Tibial nerve (tissue), 4 donors: ENCODE data around the gene RIN3. TPM values are rescaled to one million over a fixed set of nuclear protein-coding genes. Genes with fewer than 3 reads are reported as not detected.
A peak's percentile ranks its signal among the peaks of the same experiment; 100 is the strongest.

ENCODE experiments used
- DNase-seq, 2 donors: peaks; one replicate each; pipeline ENCODE4 v3.0.0-alpha.2; 2019; ENCODE audit warnings: low spot score in 2 of 2
- H3K27ac ChIP-seq, 4 donors: fragments of 200-600 bp; sonication (generic) in 3 of 4; one replicate each; pipeline ENCODE4 v1.5.1; 2017 to 2019; ENCODE audit warnings: mild to moderate bottlenecking in 1 of 4
- H3K27me3 ChIP-seq, 2 donors: fragments of 200-600 bp; sonication (generic) in 1 of 2; one replicate each; pipeline versions ENCODE4 v1.5.1 to v1.6.0; 2017 to 2019
- H3K36me3 ChIP-seq, 3 donors: fragments of 200-600 bp; sonication (generic); one replicate each; pipeline ENCODE4 v1.5.1; 2018 to 2019
- H3K4me1 ChIP-seq, 4 donors: fragments of 200-600 bp; sonication (generic) in 3 of 4; one replicate each; pipeline ENCODE4 v1.5.1; 2017 to 2019
- H3K4me3 ChIP-seq, 4 donors: fragments of 200-600 bp; sonication (generic) in 3 of 4; one replicate each; pipeline ENCODE4 v1.5.1; 2017 to 2019; ENCODE audit warnings: mild to moderate bottlenecking in 1 of 4, moderate library complexity in 1 of 4
- H3K9me3 ChIP-seq, 4 donors: fragments of 200-600 bp; sonication (generic) in 3 of 4; one replicate each; pipeline ENCODE4 v1.5.1; 2017 to 2019
- CTCF ChIP-seq, 5 experiments: fragments of 200-600 bp in 3 of 5; fragments of 450-650 bp in 2 of 5; sonication (generic) in 3 of 5; IDR thresholded peaks; one replicate each; pipeline ENCODE4 v1.5.1; 2016 to 2019; ENCODE audit warnings: antibody characterized with exemption in 5 of 5, mild to moderate bottlenecking in 3 of 5, moderate library complexity in 2 of 5
- EP300 ChIP-seq, 2 donors: sonication (generic); formaldehyde crosslinking; IDR thresholded peaks; one replicate each; pipeline ENCODE4 v1.6.1; 2017; ENCODE audit warnings: antibody characterized with exemption in 2 of 2, mild to moderate bottlenecking in 1 of 2
- POLR2A ChIP-seq, 2 donors: fragments of 450-650 bp; IDR thresholded peaks; one replicate each; pipeline ENCODE4 v1.6.1; 2017; ENCODE audit warnings: antibody characterized with exemption in 2 of 2, mild to moderate bottlenecking in 2 of 2, moderate library complexity in 2 of 2
- WGBS, 2 donors: methylation state at CpG; one replicate each; pipeline ENCODE4 v1.1.5; 2018; 5-methylcytosine and 5-hydroxymethylcytosine counted together
- total RNA-seq, 4 donors: library from RNA; depleted of rRNA; stranded (reverse); fragments of >200 nt; gene quantifications; one replicate each; pipeline ENCODE4 v1.1.0, GENCODE V29; 2016

The RIN3 gene
- total RNA-seq, 4 donors from 2014 or later: 14.2 to 34.2 (median 15.5) TPM

GRCh38 chr14:92724516-92725340 lies 211.1 kb downstream of the RIN3 start:
- TF ChIP-seq EP300 (IDR thresholded peaks at IDR 0.05): peak; percentile 74 to 91
- TF ChIP-seq CTCF (IDR thresholded peaks at IDR 0.05): no peak
- TF ChIP-seq POLR2A (IDR thresholded peaks at IDR 0.05): no peak
- Histone ChIP-seq H3K27me3 (no peaks in the 10 kb centered on the region), H3K36me3 (peaks cover 0 to 16% (median 0%) of the 10 kb centered on the region in 3 donors), H3K9me3 (no peaks in the 10 kb centered on the region), H3K4me1 (peaks cover 0 to 18% (median 9%) of the 10 kb centered on the region in 4 donors), H3K27ac (peak overlapping the region in 1 of 4 donors; percentile 36), H3K4me3 (no peak overlapping the region)
- DNase-seq: no peak
- WGBS, 2 donors: 85 to 89% methylated on average over 14 of the region's 14 CpGs

- no peak for DNase-seq
These were observed 212.8 kb downstream of the RIN3 start for GRCh38 chr14:92726135-92726932.

GRCh38 chr14:92726933-92727262 lies 213.3 kb downstream of the RIN3 start:
- TF ChIP-seq POLR2A (IDR thresholded peaks at IDR 0.05) (no peak), EP300 (IDR thresholded peaks at IDR 0.05) (no peak), CTCF (IDR thresholded peaks at IDR 0.05) (no peak)
- H3K27ac ChIP-seq: peak overlapping the region in 2 of 4 donors; percentile 44 to 64
- no peaks in the 10 kb centered on the region for H3K9me3 ChIP-seq
- H3K4me1 ChIP-seq: peaks cover 0 to 6% (median 2%) of the 10 kb centered on the region in 4 donors
- no peak overlapping the region for H3K4me3 ChIP-seq
- peaks cover 0 to 28% (median 3%) of the 10 kb centered on the region in 3 donors for H3K36me3 ChIP-seq
- no peak for DNase-seq
- no peaks in the 10 kb centered on the region for H3K27me3 ChIP-seq
- WGBS, 2 donors: 82 to 89% methylated on average over 8 of the region's 8 CpGs

More at GRCh38 chr14:92726135-92726932, 212.8 kb downstream of the RIN3 start:
- H3K4me1 ChIP-seq: peaks cover 0 to 6% (median 2%) of the 10 kb centered on the region in 4 donors
- H3K27me3 ChIP-seq: no peaks in the 10 kb centered on the region
- no peaks in the 10 kb centered on the region for H3K9me3 ChIP-seq
- peaks cover 0 to 22% (median 0%) of the 10 kb centered on the region in 3 donors for H3K36me3 ChIP-seq
- H3K4me3 ChIP-seq: no peak overlapping the region
- no peak for TF ChIP-seq EP300 (IDR thresholded peaks at IDR 0.05)
- no peak for TF ChIP-seq CTCF (IDR thresholded peaks at IDR 0.05)
- no peak for TF ChIP-seq POLR2A (IDR thresholded peaks at IDR 0.05)
- WGBS, 2 donors: 86 to 88% methylated on average over 12 of the region's 12 CpGs
- peak overlapping the region in 3 of 4 donors; percentile 42 to 64 (median 44) for H3K27ac ChIP-seq

GRCh38 chr14:92728759-92729364 lies 215.3 kb downstream of the RIN3 start:
- H3K36me3 ChIP-seq: peaks cover 0 to 42% (median 5%) of the 10 kb centered on the region in 3 donors
- DNase-seq: no peak
- no peak overlapping the region for H3K4me3 ChIP-seq
- peaks cover 0 to 6% (median 2%) of the 10 kb centered on the region in 4 donors for H3K4me1 ChIP-seq
- H3K9me3 ChIP-seq: no peaks in the 10 kb centered on the region
- H3K27ac ChIP-seq: no peak overlapping the region
- H3K27me3 ChIP-seq: no peaks in the 10 kb centered on the region
- WGBS, 2 donors: 80 to 87% methylated on average over 8 of the region's 8 CpGs
- no peak for TF ChIP-seq CTCF (IDR thresholded peaks at IDR 0.05)
- TF ChIP-seq EP300 (IDR thresholded peaks at IDR 0.05): no peak
- TF ChIP-seq POLR2A (IDR thresholded peaks at IDR 0.05): no peak
